Neutrophil (primary cell): ENCODE data around the gene HIRIP3.
A peak's percentile ranks its signal among the peaks of the same experiment; 100 is the strongest.

Experiments
- H3K27ac ChIP-seq: fragments of 200-600 bp; sonication (generic); 2 replicates; pipeline ENCODE4 v1.5.1; 2016; ENCODE audit warnings: mild to moderate bottlenecking, moderate library complexity
- H3K27me3 ChIP-seq: fragments of 200-600 bp; sonication (generic); 2 replicates; pipeline ENCODE4 v1.6.0; 2016; ENCODE audit warnings: mild to moderate bottlenecking
- H3K36me3 ChIP-seq: fragments of 200-600 bp; sonication (generic); 2 replicates; pipeline ENCODE4 v1.5.1; 2017
- H3K4me1 ChIP-seq, 2 experiments: fragments of 200-600 bp in 1 of 2; sonication (generic) in 1 of 2; 1 replicate in 1 of 2; 2 replicates in 1 of 2; pipeline versions ENCODE4 v1.5.1 to v1.6.1; 2013 to 2016; ENCODE audit warnings: low read depth in 1 of 2, low read length in 1 of 2, mild to moderate bottlenecking in 1 of 2, moderate library complexity in 1 of 2; ENCODE audit not compliant: control insufficient read depth in 1 of 2, insufficient read depth in 1 of 2
- H3K4me3 ChIP-seq, 2 experiments: fragments of 200-600 bp in 1 of 2; sonication (generic) in 1 of 2; 1 replicate in 1 of 2; 2 replicates in 1 of 2; pipeline ENCODE4 v1.5.1; 2013 to 2016; ENCODE audit warnings: low read depth in 1 of 2, low read length in 1 of 2, mild to moderate bottlenecking in 1 of 2, moderate library complexity in 1 of 2
- H3K9me3 ChIP-seq: fragments of 200-600 bp; sonication (generic); 2 replicates; pipeline ENCODE4 v1.5.1; 2016
- CTCF ChIP-seq: fragments of 200-600 bp; sonication (generic); IDR thresholded peaks from 2 replicates; pipeline ENCODE4 v1.5.1; 2016; ENCODE audit warnings: antibody characterized with exemption

Gene HIRIP3

GRCh38 chr16:30011714-30012504, 16.5 kb upstream of the HIRIP3 start:
- Histone ChIP-seq H3K27ac (no peak overlapping the region), H3K4me3 (no peak overlapping the region), H3K4me1 (peaks cover 0 to 12% of the 10 kb centered on the region in 2 experiments), H3K36me3 (no peaks in the 10 kb centered on the region), H3K9me3 (no peaks in the 10 kb centered on the region), H3K27me3 (peaks cover 60% of the 10 kb centered on the region)
- TF ChIP-seq CTCF: no peak

GRCh38 chr16:30010844-30011713, 15.7 kb upstream of the HIRIP3 start, which contains the start of gene DOC2A:
DOC2A (minus strand) TSS chr16:30011027; CDS start chr16:30010222, 805 bp downstream.
- H3K27me3 ChIP-seq: peaks cover 57% of the 10 kb centered on the region
- peaks cover 5% of the 10 kb centered on the region for H3K36me3 ChIP-seq

GRCh38 chr16:30009990-30010843, 14.8 kb upstream of the HIRIP3 start:
- Histone ChIP-seq H3K4me1 (peaks cover 0 to 12% of the 10 kb centered on the region in 2 experiments), H3K27ac (no peak overlapping the region), H3K36me3 (peaks cover 12% of the 10 kb centered on the region), H3K4me3 (peak overlapping the region in 1 of 2 experiments; percentile 28), H3K9me3 (no peaks in the 10 kb centered on the region), H3K27me3 (peaks cover 57% of the 10 kb centered on the region)
- TF ChIP-seq CTCF: no peak

More at GRCh38 chr16:30010844-30011713, 15.7 kb upstream of the HIRIP3 start, which contains the start of gene DOC2A:
- TF ChIP-seq CTCF: no peak
- Histone ChIP-seq H3K9me3 (no peaks in the 10 kb centered on the region), H3K4me3 (peak within 1 kb of the TSS in 1 of 2 experiments; percentile 28), H3K4me1 (peaks cover 0 to 12% of the 10 kb centered on the region in 2 experiments), H3K27ac (no peak within 1 kb of the TSS)

- H3K4me1 ChIP-seq: peaks cover 0 to 12% of the 10 kb centered on the region in 2 experiments
- no peak overlapping the region for H3K27ac ChIP-seq
- no peak overlapping the region for H3K4me3 ChIP-seq
Observed at GRCh38 chr16:30009085-30009862, 13.9 kb upstream of the HIRIP3 start.

More at GRCh38 chr16:30009085-30009862, 13.9 kb upstream of the HIRIP3 start:
- H3K36me3 ChIP-seq: peaks cover 20% of the 10 kb centered on the region
- TF ChIP-seq CTCF: no peak
- peaks cover 54% of the 10 kb centered on the region for H3K27me3 ChIP-seq
- no peaks in the 10 kb centered on the region for H3K9me3 ChIP-seq
